IMR-90 (cell line): ENCODE results near the gene NAA60.

ENCODE experiments used
- BHLHE40 ChIP-seq: fragments of 150-350 bp; IDR thresholded peaks from 2 replicates; pipeline ENCODE4 v1.6.1; 2016; ENCODE audit warnings: mild to moderate bottlenecking, low read depth, low read length
- CEBPB ChIP-seq: IDR thresholded peaks from 2 replicates; pipeline ENCODE4 v1.6.1; 2012; ENCODE audit warnings: low read depth, low read length, improper control_type of control experiment
- CHD1 ChIP-seq: IDR thresholded peaks from 2 replicates; pipeline ENCODE4 v1.6.1; 2012; ENCODE audit warnings: low read depth, low read length, improper control_type of control experiment
- CTCF ChIP-seq: conservative IDR thresholded peaks from 2 replicates; pipeline ENCODE4 v1.5.1; 2012; ENCODE audit warnings: mild to moderate bottlenecking, low read depth, low read length, improper control_type of control experiment
- MXI1 ChIP-seq: IDR thresholded peaks from 2 replicates; pipeline ENCODE4 v1.6.1; 2012; ENCODE audit warnings: low read depth, mild to moderate bottlenecking, low read length, moderate library complexity, borderline replicate concordance
- NFE2L2 ChIP-seq: fragments of 150-350 bp; IDR thresholded peaks from 2 replicates; pipeline ENCODE4 v1.6.1; 2016; ENCODE audit warnings: low read depth, mild to moderate bottlenecking, low read length
- POLR2A ChIP-seq: IDR thresholded peaks from 2 replicates; pipeline ENCODE4 v1.6.1; 2012; ENCODE audit warnings: mild to moderate bottlenecking, low read depth, low read length
- RAD21 ChIP-seq: IDR thresholded peaks from 2 replicates; pipeline ENCODE4 v1.6.1; 2012; ENCODE audit warnings: low read length, improper control_type of control experiment
- RCOR1 ChIP-seq: IDR thresholded peaks from 2 replicates; pipeline ENCODE4 v1.6.1; 2012; ENCODE audit warnings: mild to moderate bottlenecking, low read length, improper control_type of control experiment; ENCODE audit not compliant: insufficient replicate concordance
- RFX5 ChIP-seq: IDR thresholded peaks from 2 replicates; pipeline ENCODE4 v1.8.0; 2012; ENCODE audit warnings: low read depth, mild to moderate bottlenecking, low read length, moderate library complexity
- SMC3 ChIP-seq: fragments of 150-350 bp; IDR thresholded peaks from 2 replicates; pipeline ENCODE4 v1.6.1; 2016; ENCODE audit warnings: low read depth, mild to moderate bottlenecking, antibody characterized with exemption, low read length, moderate library complexity
- USF2 ChIP-seq: fragments of 150-350 bp; IDR thresholded peaks from 2 replicates; pipeline ENCODE4 v1.6.1; 2017; ENCODE audit warnings: mild to moderate bottlenecking, antibody characterized with exemption, low read length, low read depth

GRCh38 chr16:3514621-3515020 lies 71.1 kb downstream of the NAA60 start:
- TF ChIP-seq CTCF (no peak), SMC3 (no peak), POLR2A (no peak), BHLHE40 (no peak), NFE2L2 (no peak), RAD21 (no peak), MXI1 (no peak), RFX5 (no peak), RCOR1 (no peak), USF2 (no peak), CEBPB (no peak), CHD1 (no peak)
